Fibroblast of lung (primary cell): ENCODE data around the gene CERCAM.

Source experiments
- CTCF ChIP-seq, 2 donors: IDR thresholded peaks in 1 of 2; conservative IDR thresholded peaks in 1 of 2; 1 replicate in 1 of 2; 2 replicates in 1 of 2; pipeline ENCODE4 v1.5.1; 2011 to 2012; ENCODE audit warnings: low read length in 2 of 2, control low read depth in 1 of 2, inconsistent platforms in 1 of 2, low read depth in 1 of 2, mild to moderate bottlenecking in 1 of 2
- EZH2 ChIP-seq: IDR thresholded peaks from 2 replicates; pipeline ENCODE4 v1.5.1; 2012; ENCODE audit warnings: low read length, control low read depth, mild to moderate bottlenecking; ENCODE audit errors: missing control alignments

GRCh38 chr9:128384801-128385495 lies 35.7 kb upstream of the CERCAM start:
- no peak for TF ChIP-seq CTCF (conservative IDR thresholded peaks at IDR 0.05 in 1 of 2, IDR thresholded peaks at IDR 0.05 in 1 of 2; ENCODE audit: low read depth in 1 of 2, low read length in 2 of 2)
- no peak for TF ChIP-seq EZH2
